RWPE1 (cell line): ENCODE measurements around the gene MFF.
"Not testable (repeated sequence)": the region's sequence is repeated elsewhere in the genome, so short reads cannot be mapped to it uniquely, and the experiment has no call there.

Experiments
- CTCF ChIA-PET: fragments of 350-600 bp; sonication (Branson Sonifier 250); formaldehyde crosslinking; extraction: SDS; loops from one replicate; lab custom pipeline; 2021; lab: Yijun Ruan, JAX
- POLR2A ChIA-PET: fragments of 400-600 bp; formaldehyde crosslinking; extraction: SDS; loops from one replicate; lab custom pipeline; 2020; ENCODE audit warnings: antibody characterized with exemption; ENCODE audit not compliant: low non-redundant PET; lab: Yijun Ruan, JAX
- DNase-seq: peaks from one replicate; pipeline ENCODE4 v3.0.0; 2012; ENCODE audit warnings: low spot score
- H3K27ac ChIP-seq: fragments of 450-650 bp; 2 replicates; pipeline ENCODE4 v1.5.1; 2017
- TF ChIP-seq, protein P1 (sequence below): fragments of 450-650 bp; conservative IDR thresholded peaks from 2 replicates; pipeline ENCODE4 v1.5.1; 2017; ENCODE audit warnings: low read depth, mild to moderate bottlenecking

MFF gene

DNA sequence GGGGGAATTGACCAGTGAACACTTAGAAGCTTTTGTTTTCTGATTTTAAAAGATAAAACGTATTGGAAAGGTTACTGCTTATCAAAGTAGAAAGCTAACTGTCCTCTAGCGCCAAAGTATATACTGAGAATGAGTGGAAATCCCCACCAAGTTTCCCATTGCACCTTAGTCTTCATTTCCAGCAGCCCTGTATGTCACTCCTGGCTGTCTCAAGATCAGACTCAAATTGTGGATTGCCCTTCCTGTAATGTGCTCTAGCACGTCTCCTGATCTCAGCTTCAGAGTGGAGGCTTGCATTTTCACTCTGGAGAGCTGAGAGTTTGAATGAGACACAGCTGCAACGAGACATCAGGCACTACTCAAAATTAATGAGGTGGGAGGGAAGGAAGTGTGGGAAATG is 26.6 kb downstream of the MFF start:
- H3K27ac ChIP-seq, result no peak overlapping the region
- CTCF ChIA-PET, result interaction anchor here (0.6 kb wide), 1 partner anchor 22 kb away, joined by 3 read pairs; no protein-coding TSS in a partner anchor
- POLR2A ChIA-PET, result no interaction called here
- TF ChIP-seq, protein P1, sequence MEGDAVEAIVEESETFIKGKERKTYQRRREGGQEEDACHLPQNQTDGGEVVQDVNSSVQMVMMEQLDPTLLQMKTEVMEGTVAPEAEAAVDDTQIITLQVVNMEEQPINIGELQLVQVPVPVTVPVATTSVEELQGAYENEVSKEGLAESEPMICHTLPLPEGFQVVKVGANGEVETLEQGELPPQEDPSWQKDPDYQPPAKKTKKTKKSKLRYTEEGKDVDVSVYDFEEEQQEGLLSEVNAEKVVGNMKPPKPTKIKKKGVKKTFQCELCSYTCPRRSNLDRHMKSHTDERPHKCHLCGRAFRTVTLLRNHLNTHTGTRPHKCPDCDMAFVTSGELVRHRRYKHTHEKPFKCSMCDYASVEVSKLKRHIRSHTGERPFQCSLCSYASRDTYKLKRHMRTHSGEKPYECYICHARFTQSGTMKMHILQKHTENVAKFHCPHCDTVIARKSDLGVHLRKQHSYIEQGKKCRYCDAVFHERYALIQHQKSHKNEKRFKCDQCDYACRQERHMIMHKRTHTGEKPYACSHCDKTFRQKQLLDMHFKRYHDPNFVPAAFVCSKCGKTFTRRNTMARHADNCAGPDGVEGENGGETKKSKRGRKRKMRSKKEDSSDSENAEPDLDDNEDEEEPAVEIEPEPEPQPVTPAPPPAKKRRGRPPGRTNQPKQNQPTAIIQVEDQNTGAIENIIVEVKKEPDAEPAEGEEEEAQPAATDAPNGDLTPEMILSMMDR, result no peak
- DNase-seq, result no peak

DNA sequence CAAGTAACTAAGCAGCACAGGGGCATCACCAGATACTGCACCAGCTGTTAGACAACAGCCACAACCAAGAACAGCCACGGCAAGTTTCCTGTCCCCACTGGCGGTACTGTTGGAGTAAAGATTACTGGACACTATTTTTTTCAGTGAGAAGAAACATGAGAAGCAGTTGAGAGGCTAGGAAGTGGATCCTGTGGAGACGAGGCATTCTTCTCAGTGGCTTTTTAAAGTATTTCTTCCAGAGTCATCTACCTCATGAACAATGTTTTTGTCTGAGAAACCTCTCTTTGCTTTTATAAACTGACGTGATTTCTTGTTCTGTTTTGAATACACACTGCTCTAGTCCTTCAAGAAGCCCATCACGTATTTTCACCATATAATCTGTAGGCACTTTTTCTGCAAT is 35.3 kb downstream of the MFF start:
- ChIA-PET CTCF (no interaction called here), POLR2A (no interaction called here)
- DNase-seq, result no peak
- TF ChIP-seq, protein P1, result no peak
- H3K27ac ChIP-seq, result no peak overlapping the region

DNA sequence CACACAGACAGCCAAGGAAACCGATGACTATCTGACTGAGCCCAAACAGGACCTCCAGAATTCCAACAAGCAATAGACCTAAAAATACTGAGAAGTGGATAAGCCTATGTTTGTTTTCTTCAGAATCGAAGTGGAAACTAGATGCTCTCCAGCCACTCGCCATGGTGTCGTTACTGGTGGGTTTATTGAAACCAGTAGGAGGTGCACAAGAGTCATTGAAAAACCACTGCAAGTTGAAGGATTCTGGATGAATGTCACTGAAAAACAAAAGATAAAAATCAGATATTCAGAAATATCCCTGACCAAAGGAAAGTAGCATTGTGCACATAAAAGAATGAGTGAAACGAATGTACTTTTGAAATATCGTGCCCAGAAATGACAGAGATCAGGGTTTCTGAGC is 38.7 kb downstream of the MFF start:
- ChIA-PET CTCF (no interaction called here), POLR2A (no interaction called here)
- H3K27ac ChIP-seq, result no peak overlapping the region
- no peak for DNase-seq
- TF ChIP-seq, protein P1, result no peak

DNA sequence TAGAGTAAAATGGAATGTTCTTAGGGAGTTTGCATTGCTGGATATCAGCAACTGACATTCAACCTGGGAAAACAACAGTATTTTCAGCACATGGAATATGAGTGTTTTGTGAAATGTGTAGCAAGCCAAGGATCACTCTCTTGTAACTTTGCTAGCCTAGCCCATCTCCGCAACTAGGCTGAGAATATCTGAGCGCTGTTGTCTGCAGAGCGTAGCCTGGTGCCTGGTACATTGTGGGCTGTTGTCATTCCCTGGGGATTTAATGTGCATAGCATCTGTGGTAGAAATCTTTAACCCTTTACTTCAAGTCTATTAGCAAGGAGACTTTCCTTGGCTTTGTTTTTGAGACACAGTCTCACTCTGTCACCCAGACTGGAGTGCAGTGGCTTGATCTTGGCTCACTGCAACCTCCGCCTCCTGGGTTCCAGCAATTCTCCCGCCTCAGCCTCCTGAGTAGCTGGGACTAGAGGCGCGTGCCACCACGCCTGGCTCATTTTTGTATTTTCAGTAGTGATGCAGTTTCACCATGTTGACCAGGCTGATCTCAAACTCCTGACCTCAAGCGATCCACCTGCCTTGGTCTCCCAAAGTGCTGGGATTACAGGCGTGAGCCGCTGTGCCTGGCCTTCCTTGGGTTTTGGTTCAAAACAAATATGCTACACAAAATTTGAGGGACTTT is 39.7 kb downstream of the MFF start:
- POLR2A ChIA-PET, H3K27ac ChIP-seq, DNase-seq: not testable (repeated sequence)
- CTCF ChIA-PET, result interaction anchor here (0.7 kb wide), 1 partner anchor 8 kb away, joined by 3 read pairs; no protein-coding TSS in a partner anchor

DNA sequence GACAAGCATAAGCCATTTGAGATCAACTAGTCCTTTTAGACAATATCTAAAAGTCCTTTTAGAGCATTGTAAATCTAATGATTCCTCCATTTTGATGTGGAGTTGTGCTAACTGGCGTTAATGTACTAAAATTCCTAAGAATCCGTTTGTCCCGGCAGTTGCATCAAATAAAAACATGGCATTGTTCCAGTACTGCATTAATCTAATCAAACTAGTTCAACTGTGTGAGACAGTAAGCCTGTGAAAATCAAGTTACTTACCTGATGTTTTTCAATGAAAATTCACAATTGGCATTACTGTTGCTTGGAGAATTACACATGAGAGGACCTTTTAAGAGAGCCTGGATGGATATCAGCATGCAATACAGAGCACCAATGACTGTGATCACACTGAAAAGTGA is 40.8 kb downstream of the MFF start:
- POLR2A ChIA-PET, result no interaction called here
- CTCF ChIA-PET, result interaction anchor here (0.6 kb wide), 2 partner anchors 14 to 333 kb away, joined by 3 read pairs; no protein-coding TSS in a partner anchor
- no peak for DNase-seq
- no peak overlapping the region for H3K27ac ChIP-seq
- TF ChIP-seq, protein P1, result no peak

DNA sequence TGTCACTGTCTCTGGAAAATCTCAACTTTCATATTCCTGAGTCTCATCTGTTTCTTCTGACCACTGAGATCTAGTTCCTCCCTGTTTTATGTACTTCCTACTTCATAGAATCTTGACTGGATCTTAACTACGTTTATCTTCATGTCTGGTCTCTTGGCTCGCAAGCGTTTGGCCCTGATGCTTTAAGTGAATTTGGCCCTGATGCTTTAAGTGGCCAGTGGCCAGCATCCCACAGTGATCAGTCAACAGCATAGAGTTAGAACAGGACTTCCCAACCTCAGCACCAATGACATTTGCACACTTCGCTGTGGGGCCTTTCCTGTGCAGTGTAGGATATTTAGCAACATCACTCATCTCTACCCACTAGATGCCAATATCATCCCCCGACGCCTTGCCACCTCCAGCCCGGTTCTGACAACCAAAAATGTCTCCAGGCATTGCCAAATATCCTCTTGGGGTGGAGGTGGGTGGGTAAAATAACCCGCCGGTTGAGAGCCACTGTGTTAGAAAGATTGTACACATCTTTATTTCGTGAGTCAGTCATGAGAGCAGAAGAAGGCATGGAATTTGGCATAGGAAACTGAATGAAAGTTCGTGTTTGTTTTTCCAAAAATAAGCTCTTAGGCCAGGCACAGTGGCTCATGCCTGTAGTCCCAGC is 41.8 kb downstream of the MFF start:
- no peak overlapping the region; the same call in 1 of the 2 replicates for H3K27ac ChIP-seq

More for the DNA sequence above, 41.8 kb downstream of the MFF start:
- CTCF ChIA-PET, result interaction anchor here (0.6 kb wide), 1 partner anchor 13 kb away, joined by 3 read pairs; no protein-coding TSS in a partner anchor
- DNase-seq, result no peak
- TF ChIP-seq, protein P1, result no peak
- POLR2A ChIA-PET, result no interaction called here
